ENCODE measurements around the gene PAK1IP1.
"Not testable (repeated sequence)": the region's sequence is repeated elsewhere in the genome, so short reads cannot be mapped to it uniquely, and the experiment has no call there.

The PAK1IP1 gene

DNA sequence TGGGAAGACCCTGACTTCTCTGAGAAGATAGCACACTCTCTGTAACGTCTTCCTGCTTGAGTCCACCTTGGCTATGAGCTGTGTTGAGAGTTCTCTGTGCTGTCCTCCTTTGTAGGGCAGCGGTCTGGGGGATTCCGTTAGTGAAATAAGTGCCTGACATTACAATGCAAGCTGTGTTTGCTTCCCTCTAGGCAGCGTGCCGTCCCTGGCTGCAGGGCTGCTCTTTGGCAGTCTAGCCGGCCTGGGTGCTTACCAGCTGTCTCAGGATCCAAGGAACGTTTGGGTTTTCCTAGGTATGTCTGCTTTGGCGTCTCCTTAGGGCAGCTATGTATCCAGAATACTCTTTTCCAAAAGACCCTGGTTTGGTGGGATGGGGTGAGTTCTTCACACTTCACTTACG is 30.9 kb downstream of the PAK1IP1 start:
- Histone ChIP-seq H3K4me1 (ENCODE audit: control insufficient read depth, insufficient read depth, low read length) (peaks cover 18% of the 10 kb centered on the region), H3K27me3 (ENCODE audit: control insufficient read depth, insufficient read depth, low read length) (no peaks in the 10 kb centered on the region), H3K9me3 (replicated peaks; ENCODE audit: low read length) (no peaks in the 10 kb centered on the region), H3K4me2 (ENCODE audit: low read length) (no peak overlapping the region), H3K9ac (ENCODE audit: low read depth, low read length) (no peak overlapping the region), H3K36me3 (ENCODE audit: insufficient read depth, low read length) (peaks cover 30% of the 10 kb centered on the region), H3K4me3 (ENCODE audit: low read length) (no peak overlapping the region)

DNA sequence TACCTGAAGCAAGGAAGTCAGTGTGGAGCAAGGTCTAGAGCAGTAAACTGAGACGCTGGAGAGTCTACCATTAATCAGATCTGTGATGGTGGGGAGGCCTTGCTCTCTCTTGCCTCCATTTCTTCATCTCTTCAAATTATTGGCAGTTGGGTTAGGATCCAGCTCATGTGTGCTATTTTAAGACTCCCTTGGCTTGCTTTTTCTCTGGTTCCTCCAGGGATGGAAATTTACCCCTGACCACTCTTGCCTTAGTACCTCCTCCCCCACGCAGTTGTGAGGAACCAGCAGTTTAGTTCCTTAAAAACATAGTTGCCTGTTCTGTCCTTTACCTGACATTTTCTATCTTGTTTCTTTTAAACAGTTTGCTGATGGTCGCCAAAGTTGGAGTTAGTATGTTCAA is 35.5 kb downstream of the PAK1IP1 start:
- peaks cover 42% of the 10 kb centered on the region for H3K36me3 ChIP-seq (ENCODE audit: insufficient read depth, low read length)
- no peaks in the 10 kb centered on the region for H3K9me3 ChIP-seq (replicated peaks; ENCODE audit: low read length)
- H3K4me3 ChIP-seq (ENCODE audit: low read length): no peak overlapping the region
- no peak overlapping the region for H3K9ac ChIP-seq (ENCODE audit: low read depth, low read length)
- no peaks in the 10 kb centered on the region for H3K27me3 ChIP-seq (ENCODE audit: control insufficient read depth, insufficient read depth, low read length)
- peaks cover 9% of the 10 kb centered on the region for H3K4me1 ChIP-seq (ENCODE audit: control insufficient read depth, insufficient read depth, low read length)
- H3K4me2 ChIP-seq (ENCODE audit: low read length): no peak overlapping the region

- Histone ChIP-seq H3K9ac (ENCODE audit: low read depth, low read length) (no peak overlapping the region), H3K27me3 (ENCODE audit: control insufficient read depth, insufficient read depth, low read length) (no peaks in the 10 kb centered on the region), H3K9me3 (replicated peaks; ENCODE audit: low read length) (no peaks in the 10 kb centered on the region), H3K4me2 (ENCODE audit: low read length) (no peak overlapping the region), H3K4me1 (ENCODE audit: control insufficient read depth, insufficient read depth, low read length) (peaks cover 12% of the 10 kb centered on the region), H3K36me3 (ENCODE audit: insufficient read depth, low read length) (peaks cover 31% of the 10 kb centered on the region), H3K4me3 (ENCODE audit: low read length) (no peak overlapping the region)
Measured at GRCh38 chr6:10733151-10733715, 38.5 kb downstream of the PAK1IP1 start.

DNA sequence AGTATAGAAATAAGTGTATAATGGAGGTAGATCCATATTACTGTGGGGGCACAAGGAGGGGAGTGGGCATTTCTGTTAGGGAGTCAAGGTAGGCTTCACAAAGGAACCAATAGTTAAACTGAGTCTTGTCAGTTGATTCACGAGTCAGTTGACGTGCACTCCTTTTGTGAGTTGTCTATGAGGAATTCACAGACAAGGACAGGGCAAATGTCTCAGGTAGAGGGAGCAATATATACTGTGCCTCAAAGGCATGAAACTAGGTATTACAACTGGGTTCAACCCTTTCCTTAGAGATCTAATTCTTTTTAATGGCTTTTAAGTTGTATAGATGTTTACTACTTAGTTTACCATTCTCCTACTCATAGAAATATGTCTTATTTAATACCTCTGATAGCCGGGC is 39.1 kb downstream of the PAK1IP1 start:
- Histone ChIP-seq H3K36me3 (ENCODE audit: insufficient read depth, low read length) (peaks cover 31% of the 10 kb centered on the region), H3K4me2 (ENCODE audit: low read length) (no peak overlapping the region), H3K4me1 (ENCODE audit: control insufficient read depth, insufficient read depth, low read length) (peaks cover 12% of the 10 kb centered on the region), H3K9ac (ENCODE audit: low read depth, low read length) (no peak overlapping the region), H3K9me3 (replicated peaks; ENCODE audit: low read length) (no peaks in the 10 kb centered on the region), H3K27me3 (ENCODE audit: control insufficient read depth, insufficient read depth, low read length) (no peaks in the 10 kb centered on the region), H3K4me3 (ENCODE audit: low read length) (no peak overlapping the region)

GRCh38 chr6:10736731-10737130 is 42.0 kb downstream of the PAK1IP1 start:
- peaks cover 19% of the 10 kb centered on the region for H3K36me3 ChIP-seq (ENCODE audit: insufficient read depth, low read length)
- no peaks in the 10 kb centered on the region for H3K9me3 ChIP-seq (replicated peaks; ENCODE audit: low read length)
- no peak overlapping the region for H3K4me3 ChIP-seq (ENCODE audit: low read length)
- peaks cover 12% of the 10 kb centered on the region for H3K4me1 ChIP-seq (ENCODE audit: control insufficient read depth, insufficient read depth, low read length)
- no peaks in the 10 kb centered on the region for H3K27me3 ChIP-seq (ENCODE audit: control insufficient read depth, insufficient read depth, low read length)
- no peak overlapping the region for H3K4me2 ChIP-seq (ENCODE audit: low read length)
- H3K9ac ChIP-seq (ENCODE audit: low read depth, low read length): no peak overlapping the region

DNA sequence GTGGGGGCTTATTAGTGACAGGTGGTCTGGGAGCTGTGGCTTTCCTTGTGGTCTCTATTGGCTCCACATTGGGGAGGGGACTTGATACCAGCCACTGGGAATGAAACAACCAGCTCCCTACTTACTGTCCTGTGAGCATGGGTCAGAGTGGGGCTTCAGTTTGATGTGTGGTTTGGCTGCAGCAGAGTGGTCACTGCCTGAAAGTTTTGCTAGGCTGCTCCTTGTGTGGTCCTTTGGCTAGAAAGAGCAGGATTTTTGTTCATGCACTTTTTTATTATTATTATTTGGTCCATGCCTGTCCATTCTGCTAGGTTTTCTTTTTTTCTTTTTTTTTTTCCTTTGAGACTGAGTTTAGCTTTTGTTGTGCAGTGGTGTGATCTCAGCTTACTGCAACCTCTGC is 45.3 kb downstream of the PAK1IP1 start:
- Histone ChIP-seq H3K9ac (ENCODE audit: low read depth, low read length) (no peak overlapping the region), H3K4me1 (ENCODE audit: control insufficient read depth, insufficient read depth, low read length) (peaks cover 5% of the 10 kb centered on the region), H3K4me2 (ENCODE audit: low read length) (no peak overlapping the region), H3K36me3 (ENCODE audit: insufficient read depth, low read length) (peaks cover 2% of the 10 kb centered on the region), H3K9me3 (replicated peaks; ENCODE audit: low read length) (no peaks in the 10 kb centered on the region), H3K27me3 (ENCODE audit: control insufficient read depth, insufficient read depth, low read length) (no peaks in the 10 kb centered on the region), H3K4me3 (ENCODE audit: low read length) (no peak overlapping the region)

GRCh38 chr6:10741643-10742042 is 46.9 kb downstream of the PAK1IP1 start:
- not testable (repeated sequence) for H3K9ac ChIP-seq (ENCODE audit: low read depth, low read length); H3K27me3 ChIP-seq (ENCODE audit: control insufficient read depth, insufficient read depth, low read length); H3K36me3 ChIP-seq (ENCODE audit: insufficient read depth, low read length); H3K4me2 ChIP-seq (ENCODE audit: low read length); H3K9me3 ChIP-seq (replicated peaks; ENCODE audit: low read length); H3K4me1 ChIP-seq (ENCODE audit: control insufficient read depth, insufficient read depth, low read length); H3K4me3 ChIP-seq (ENCODE audit: low read length)

DNA sequence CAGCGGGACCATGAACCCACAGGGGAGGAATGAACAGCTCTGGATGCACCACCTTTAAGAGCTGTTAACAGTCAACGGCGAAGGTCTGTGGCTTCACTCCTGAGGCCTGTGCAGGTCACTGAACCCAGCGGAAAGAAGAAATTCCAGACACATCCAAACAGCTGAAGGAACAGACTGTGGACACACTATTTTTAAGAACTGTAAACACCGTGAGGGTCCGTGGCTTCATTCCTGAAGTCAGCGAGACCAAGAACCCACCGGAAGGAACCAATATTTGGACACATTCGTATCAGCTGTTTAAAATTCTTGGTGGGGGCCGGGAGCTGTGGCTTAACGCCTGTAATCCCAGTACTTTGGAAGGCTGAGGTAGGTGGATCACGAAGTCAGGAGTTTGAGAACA is 47.5 kb downstream of the PAK1IP1 start:
- no peaks in the 10 kb centered on the region for H3K9me3 ChIP-seq (replicated peaks; ENCODE audit: low read length)
- peaks cover 7% of the 10 kb centered on the region for H3K4me1 ChIP-seq (ENCODE audit: control insufficient read depth, insufficient read depth, low read length)
- H3K36me3 ChIP-seq (ENCODE audit: insufficient read depth, low read length): peaks cover 2% of the 10 kb centered on the region
- H3K4me2 ChIP-seq (ENCODE audit: low read length): no peak overlapping the region
- no peaks in the 10 kb centered on the region for H3K27me3 ChIP-seq (ENCODE audit: control insufficient read depth, insufficient read depth, low read length)
- H3K9ac ChIP-seq (ENCODE audit: low read depth, low read length): no peak overlapping the region
- H3K4me3 ChIP-seq (ENCODE audit: low read length): no peak overlapping the region

- H3K27me3 ChIP-seq (ENCODE audit: control insufficient read depth, insufficient read depth, low read length): no peaks in the 10 kb centered on the region
- peaks cover 2% of the 10 kb centered on the region for H3K36me3 ChIP-seq (ENCODE audit: insufficient read depth, low read length)
- H3K4me3 ChIP-seq (ENCODE audit: low read length): no peak overlapping the region
- H3K9me3 ChIP-seq (replicated peaks; ENCODE audit: low read length): no peaks in the 10 kb centered on the region
- H3K4me2 ChIP-seq (ENCODE audit: low read length): no peak overlapping the region
- no peak overlapping the region for H3K9ac ChIP-seq (ENCODE audit: low read depth, low read length)
- peaks cover 10% of the 10 kb centered on the region for H3K4me1 ChIP-seq (ENCODE audit: control insufficient read depth, insufficient read depth, low read length)
Measured at GRCh38 chr6:10743515-10743914, 48.7 kb downstream of the PAK1IP1 start.

DNA sequence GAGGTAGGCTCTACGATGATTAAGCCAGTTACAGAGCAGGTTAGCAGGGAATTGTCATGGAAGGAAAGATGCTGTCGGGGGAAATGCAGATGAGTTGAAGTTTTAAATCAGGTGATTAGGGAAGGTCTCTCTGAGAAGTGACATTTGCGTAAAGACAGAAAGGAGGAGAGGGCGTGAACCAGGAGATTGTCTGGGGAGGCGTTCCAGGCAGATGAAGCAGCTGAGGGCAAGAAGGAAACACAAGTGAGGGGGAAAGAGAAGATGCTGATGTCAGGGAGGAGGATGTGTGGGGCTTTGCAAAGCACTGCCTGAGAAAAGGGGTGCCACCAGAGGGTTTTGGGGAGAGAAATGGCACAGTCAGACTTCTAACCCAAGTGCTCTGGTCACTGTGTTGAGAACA is 50.3 kb downstream of the PAK1IP1 start:
- Histone ChIP-seq H3K9me3 (replicated peaks; ENCODE audit: low read length) (no peaks in the 10 kb centered on the region), H3K9ac (ENCODE audit: low read depth, low read length) (no peak overlapping the region), H3K36me3 (ENCODE audit: insufficient read depth, low read length) (peaks cover 10% of the 10 kb centered on the region), H3K4me1 (ENCODE audit: control insufficient read depth, insufficient read depth, low read length) (peaks cover 17% of the 10 kb centered on the region), H3K27me3 (ENCODE audit: control insufficient read depth, insufficient read depth, low read length) (no peaks in the 10 kb centered on the region), H3K4me2 (ENCODE audit: low read length) (no peak overlapping the region), H3K4me3 (ENCODE audit: low read length) (no peak overlapping the region)

DNA sequence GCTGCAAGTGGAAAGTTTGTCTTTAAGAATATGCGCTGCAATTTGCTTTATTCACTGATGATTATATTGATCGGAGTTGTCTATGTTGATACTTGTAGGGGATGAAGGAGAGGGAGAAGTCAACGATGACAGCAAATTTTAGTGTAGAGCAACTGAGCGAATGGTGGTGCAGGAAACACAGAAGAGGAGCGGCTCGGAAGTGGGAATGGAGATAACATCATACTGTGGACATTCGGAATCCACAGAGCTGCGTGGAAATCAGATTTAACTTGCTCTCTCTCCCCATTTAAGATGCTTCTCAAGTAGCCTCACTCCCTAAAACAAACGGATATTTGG is 52.1 kb downstream of the PAK1IP1 start:
- Histone ChIP-seq H3K4me3 (ENCODE audit: low read length) (peak overlapping the region; percentile 79), H3K36me3 (ENCODE audit: insufficient read depth, low read length) (peaks cover 19% of the 10 kb centered on the region), H3K9ac (ENCODE audit: low read depth, low read length) (peak overlapping the region; percentile 87), H3K4me2 (ENCODE audit: low read length) (peak overlapping the region; percentile 80), H3K27me3 (ENCODE audit: control insufficient read depth, insufficient read depth, low read length) (no peaks in the 10 kb centered on the region), H3K9me3 (replicated peaks; ENCODE audit: low read length) (no peaks in the 10 kb centered on the region), H3K4me1 (ENCODE audit: control insufficient read depth, insufficient read depth, low read length) (peaks cover 17% of the 10 kb centered on the region)

DNA sequence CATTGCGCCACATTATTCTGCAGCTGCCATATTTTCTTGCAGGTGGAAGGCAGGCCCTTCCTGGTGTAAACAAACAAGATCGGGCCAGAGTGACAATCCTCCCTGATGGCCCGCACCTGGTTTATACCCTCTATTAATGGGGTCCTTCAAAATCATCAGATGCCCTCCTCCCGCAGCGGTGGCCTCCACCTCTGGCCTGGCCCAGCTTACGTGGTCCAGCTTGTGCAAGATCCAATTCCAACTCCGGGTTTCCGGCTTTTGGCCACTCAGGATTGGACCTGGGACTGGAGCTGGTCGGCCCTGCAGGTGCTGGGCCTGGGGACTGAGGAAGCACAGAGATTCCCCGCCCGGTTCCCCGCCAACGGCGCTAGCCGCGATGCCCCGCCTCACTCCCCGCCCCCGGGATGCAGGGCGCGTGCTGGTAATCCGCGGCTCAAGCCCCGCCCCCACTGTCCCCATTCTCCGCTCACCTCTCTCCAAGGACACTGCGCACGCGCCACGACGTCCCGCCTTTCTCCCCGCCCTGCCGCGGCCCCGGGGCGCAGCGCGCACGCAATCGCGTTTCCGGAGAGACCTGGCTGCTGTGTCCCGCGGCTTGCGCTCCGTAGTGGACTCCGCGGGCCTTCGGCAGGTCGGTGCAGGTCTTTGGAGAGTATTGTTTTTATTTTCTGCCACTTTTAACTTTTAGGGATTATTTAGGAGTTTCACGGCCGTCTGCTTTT is 52.6 kb downstream of the PAK1IP1 start, which contains the start of gene TMEM14B:
TSS of gene TMEM14B (plus strand) at position 555 of the 722 bp plus-strand sequence. CDS start 1,441 bp downstream, outside the sequence.
- peaks cover 17% of the 10 kb centered on the region for H3K4me1 ChIP-seq (ENCODE audit: control insufficient read depth, insufficient read depth, low read length)
- H3K4me2 ChIP-seq (ENCODE audit: low read length): peak within 1 kb of the TSS; percentile 80
- peaks cover 19% of the 10 kb centered on the region for H3K36me3 ChIP-seq (ENCODE audit: insufficient read depth, low read length)
- H3K4me3 ChIP-seq (ENCODE audit: low read length): peak within 1 kb of the TSS; percentile 79
- no peaks in the 10 kb centered on the region for H3K9me3 ChIP-seq (replicated peaks; ENCODE audit: low read length)
- no peaks in the 10 kb centered on the region for H3K27me3 ChIP-seq (ENCODE audit: control insufficient read depth, insufficient read depth, low read length)
- peak within 1 kb of the TSS; percentile 87 for H3K9ac ChIP-seq (ENCODE audit: low read depth, low read length)
